Heart left ventricle (tissue), 13 donors: Measurements from ENCODE around the gene TMTC2.

ENCODE experiments used
- POLR2A ChIP-seq, 2 donors: fragments of 450-650 bp; IDR thresholded peaks; one replicate each; pipeline ENCODE4 v1.6.1; 2017; ENCODE audit warnings: antibody characterized with exemption in 2 of 2, mild to moderate bottlenecking in 2 of 2, moderate library complexity in 2 of 2
- TF ChIP-seq, protein P1 (sequence below), 12 donors: fragments of 200-600 bp; sonication (generic) in 4 of 12; IDR thresholded peaks; one replicate each; pipeline versions ENCODE4 v1.5.0 to v1.8.0; 2018 to 2022; ENCODE audit warnings: antibody characterized with exemption in 12 of 12, mild to moderate bottlenecking in 5 of 12
- donor health status: ischemic (EF 13 %, LVEDD 7.1; RV severe dilation, severe dysfunction).
- donor health status: DM: no; HTN: yes; CAD: no.
- donor health status: DM: no; HTN: no; CAD: no.
- donor health status: ischemic (EF 25% LVEDD 6.9; RV normal size, moderate dysfunction).
- donor health status: ischemic (EF 25% LVEDD 5.7; RV mildly dilated, moderate dysfunction).
- donor health status: ischemic (EF 35%, LVEDD 5.7; RV mildly dilated, moderate dysfunction).
- donor health status: nonischemic (EF 11% LVEDD 7.7; RV severe dilation, severe dysfunction).
- donor health status: DM: yes; HTN: yes; CAD: no.
- donor health status: PGD.
- donor health status: ischemic (EF 29% LVEDD 5.4; RV normal size, mild dysfunction).
- donor health status: nonischemic (EF 23%, LVEDD 6.1; RV moderate dilation, normal function).

DNA sequence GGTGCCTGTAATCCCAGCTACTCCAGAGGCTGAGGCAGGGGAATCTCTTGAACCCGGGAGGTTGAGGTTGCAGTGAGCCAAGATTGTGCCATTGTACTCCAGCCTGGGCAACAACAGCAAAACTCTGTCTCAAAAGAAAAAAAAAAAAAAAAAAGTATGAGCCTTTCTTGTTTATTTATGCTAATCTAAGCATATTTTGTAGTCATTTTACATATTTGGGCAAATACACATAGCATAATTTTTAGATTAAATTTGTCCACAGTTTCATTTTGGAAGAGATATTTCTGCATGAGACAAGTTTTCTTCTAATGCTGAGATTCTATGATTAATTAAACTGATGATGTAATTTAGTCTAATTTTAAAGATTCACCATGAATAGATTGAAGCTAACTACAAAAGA is 494.4 kb downstream of the TMTC2 start:
- no peak for TF ChIP-seq POLR2A (IDR thresholded peaks at IDR 0.05)
- TF ChIP-seq, protein P1, sequence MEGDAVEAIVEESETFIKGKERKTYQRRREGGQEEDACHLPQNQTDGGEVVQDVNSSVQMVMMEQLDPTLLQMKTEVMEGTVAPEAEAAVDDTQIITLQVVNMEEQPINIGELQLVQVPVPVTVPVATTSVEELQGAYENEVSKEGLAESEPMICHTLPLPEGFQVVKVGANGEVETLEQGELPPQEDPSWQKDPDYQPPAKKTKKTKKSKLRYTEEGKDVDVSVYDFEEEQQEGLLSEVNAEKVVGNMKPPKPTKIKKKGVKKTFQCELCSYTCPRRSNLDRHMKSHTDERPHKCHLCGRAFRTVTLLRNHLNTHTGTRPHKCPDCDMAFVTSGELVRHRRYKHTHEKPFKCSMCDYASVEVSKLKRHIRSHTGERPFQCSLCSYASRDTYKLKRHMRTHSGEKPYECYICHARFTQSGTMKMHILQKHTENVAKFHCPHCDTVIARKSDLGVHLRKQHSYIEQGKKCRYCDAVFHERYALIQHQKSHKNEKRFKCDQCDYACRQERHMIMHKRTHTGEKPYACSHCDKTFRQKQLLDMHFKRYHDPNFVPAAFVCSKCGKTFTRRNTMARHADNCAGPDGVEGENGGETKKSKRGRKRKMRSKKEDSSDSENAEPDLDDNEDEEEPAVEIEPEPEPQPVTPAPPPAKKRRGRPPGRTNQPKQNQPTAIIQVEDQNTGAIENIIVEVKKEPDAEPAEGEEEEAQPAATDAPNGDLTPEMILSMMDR (IDR thresholded peaks at IDR 0.05) = no peak
